Parathyroid adenoma (tissue), 2 donors: ENCODE data around the gene GLUL.
"Not testable (repeated sequence)": the region's sequence is repeated elsewhere in the genome, so short reads cannot be mapped to it uniquely, and the experiment has no call there.

Source experiments
- H2AFZ ChIP-seq: fragments of 300-600 bp; sonication (generic); one replicate; pipeline ENCODE4 v1.7.0; 2017; ENCODE audit warnings: antibody characterized with exemption, mild to moderate bottlenecking
- H3K27ac ChIP-seq: fragments of 300-600 bp; sonication (generic); one replicate; pipeline ENCODE4 v1.7.0; 2017
- H3K27me3 ChIP-seq: fragments of 300-600 bp; sonication (generic); one replicate; pipeline ENCODE4 v1.7.0; 2017; ENCODE audit warnings: low read length; ENCODE audit not compliant: control insufficient read depth, insufficient read depth
- H3K36me3 ChIP-seq: fragments of 300-600 bp; sonication (generic); one replicate; pipeline ENCODE4 v1.7.0; 2017; ENCODE audit warnings: low read length; ENCODE audit not compliant: control insufficient read depth, insufficient read depth
- H3K4me1 ChIP-seq: fragments of 300-600 bp; sonication (generic); one replicate; pipeline ENCODE4 v1.7.0; 2017; ENCODE audit warnings: control low read depth
- H3K4me2 ChIP-seq: fragments of 300-600 bp; sonication (generic); one replicate; pipeline ENCODE4 v1.7.0; 2017; ENCODE audit warnings: low read length
- H3K4me3 ChIP-seq: fragments of 300-600 bp; sonication (generic); one replicate; pipeline ENCODE4 v1.7.0; 2017; ENCODE audit warnings: low read depth, low read length
- H3K79me2 ChIP-seq: fragments of 300-600 bp; sonication (generic); one replicate; pipeline ENCODE4 v1.7.0; 2017; ENCODE audit warnings: control low read depth
- H3K9ac ChIP-seq: fragments of 300-600 bp; sonication (generic); one replicate; pipeline ENCODE4 v1.7.0; 2017; ENCODE audit warnings: mild to moderate bottlenecking
- H3K9me3 ChIP-seq: fragments of 300-600 bp; sonication (generic); one replicate; pipeline ENCODE4 v1.7.0; 2017; ENCODE audit warnings: low read length; ENCODE audit not compliant: control insufficient read depth
- CTCF ChIP-seq: fragments of 300-600 bp; sonication (generic); IDR thresholded peaks from one replicate; pipeline ENCODE4 v1.7.0; 2017; ENCODE audit warnings: antibody characterized with exemption, mild to moderate bottlenecking
- donor health status: primary hyperparathyroidism.

The GLUL gene

GRCh38 chr1:182381962-182382819 is 9.4 kb downstream of the GLUL start:
- Histone ChIP-seq H3K79me2 (no peaks in the 10 kb centered on the region), H3K36me3 (no peaks in the 10 kb centered on the region), H2AFZ (no peak overlapping the region), H3K27me3 (no peaks in the 10 kb centered on the region), H3K4me3 (no peak overlapping the region), H3K9me3 (no peaks in the 10 kb centered on the region), H3K27ac (no peak overlapping the region), H3K9ac (no peak overlapping the region), H3K4me1 (no peaks in the 10 kb centered on the region), H3K4me2 (no peak overlapping the region)
- TF ChIP-seq CTCF = no peak

- Histone ChIP-seq H3K79me2 (no peaks in the 10 kb centered on the region), H2AFZ (no peak overlapping the region), H3K4me1 (no peaks in the 10 kb centered on the region), H3K27ac (no peak overlapping the region), H3K9me3 (no peaks in the 10 kb centered on the region), H3K9ac (no peak overlapping the region), H3K4me2 (no peak overlapping the region), H3K27me3 (no peaks in the 10 kb centered on the region), H3K36me3 (no peaks in the 10 kb centered on the region), H3K4me3 (no peak overlapping the region)
- no peak for TF ChIP-seq CTCF
Observed at GRCh38 chr1:182380199-182380598, 11.4 kb downstream of the GLUL start.

GRCh38 chr1:182379781-182380180 is 11.8 kb downstream of the GLUL start:
- H2AFZ ChIP-seq, H3K9ac ChIP-seq, H3K9me3 ChIP-seq, H3K4me3 ChIP-seq, H3K36me3 ChIP-seq, H3K4me1 ChIP-seq, H3K27ac ChIP-seq, H3K27me3 ChIP-seq, H3K4me2 ChIP-seq, H3K79me2 ChIP-seq: not testable (repeated sequence)

- Histone ChIP-seq H3K27me3 (no peaks in the 10 kb centered on the region), H3K9me3 (no peaks in the 10 kb centered on the region), H3K27ac (no peak overlapping the region), H3K79me2 (no peaks in the 10 kb centered on the region), H2AFZ (no peak overlapping the region), H3K9ac (no peak overlapping the region), H3K4me1 (no peaks in the 10 kb centered on the region), H3K36me3 (no peaks in the 10 kb centered on the region), H3K4me2 (no peak overlapping the region), H3K4me3 (no peak overlapping the region)
- TF ChIP-seq CTCF = no peak
Observed at GRCh38 chr1:182376936-182377574, 14.5 kb downstream of the GLUL start.

- Histone ChIP-seq H2AFZ (no peak overlapping the region), H3K36me3 (no peaks in the 10 kb centered on the region), H3K4me1 (no peaks in the 10 kb centered on the region), H3K79me2 (no peaks in the 10 kb centered on the region), H3K4me2 (no peak overlapping the region), H3K27me3 (no peaks in the 10 kb centered on the region), H3K9me3 (no peaks in the 10 kb centered on the region), H3K27ac (no peak overlapping the region), H3K9ac (no peak overlapping the region), H3K4me3 (no peak overlapping the region)
- no peak for TF ChIP-seq CTCF
Observed at GRCh38 chr1:182374101-182374834, 17.3 kb downstream of the GLUL start.
